ENCODE data around the gene MAN2A1.
"Not testable (repeated sequence)": the region's sequence is repeated elsewhere in the genome, so short reads cannot be mapped to it uniquely, and the experiment has no call there.

The MAN2A1 gene

DNA sequence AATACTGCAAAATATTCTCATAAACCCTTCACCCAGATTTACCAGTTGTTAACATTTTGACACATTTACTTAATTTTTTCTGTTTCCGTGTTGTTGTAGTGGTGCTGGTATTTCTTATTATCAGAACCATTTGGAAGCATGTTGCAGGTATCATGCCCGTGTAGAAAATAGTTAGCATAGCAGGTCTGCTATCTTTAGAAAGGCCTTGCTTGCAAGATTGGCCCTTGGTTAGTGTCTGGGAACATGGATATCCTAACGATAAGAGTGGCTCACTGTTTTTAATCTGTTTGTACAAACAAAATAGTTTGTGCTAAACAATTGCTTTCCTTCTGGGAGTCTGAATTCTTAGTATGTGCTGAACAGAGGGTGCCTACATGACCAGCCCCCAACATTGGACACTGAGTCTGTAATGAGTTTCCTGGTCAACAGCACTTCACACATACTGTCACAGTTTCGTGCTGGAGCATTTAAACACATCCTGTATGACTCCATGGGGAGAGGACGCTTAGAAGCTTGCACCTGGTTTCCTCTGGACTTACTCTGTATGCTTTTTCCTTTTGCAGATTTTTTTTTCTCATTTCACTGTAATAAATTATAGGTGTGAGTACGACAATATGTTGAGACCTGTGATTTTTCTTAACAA, 66.9 kb downstream of the MAN2A1 start:
- DNase-seq (ENCODE audit: low read depth): no peak

DNA sequence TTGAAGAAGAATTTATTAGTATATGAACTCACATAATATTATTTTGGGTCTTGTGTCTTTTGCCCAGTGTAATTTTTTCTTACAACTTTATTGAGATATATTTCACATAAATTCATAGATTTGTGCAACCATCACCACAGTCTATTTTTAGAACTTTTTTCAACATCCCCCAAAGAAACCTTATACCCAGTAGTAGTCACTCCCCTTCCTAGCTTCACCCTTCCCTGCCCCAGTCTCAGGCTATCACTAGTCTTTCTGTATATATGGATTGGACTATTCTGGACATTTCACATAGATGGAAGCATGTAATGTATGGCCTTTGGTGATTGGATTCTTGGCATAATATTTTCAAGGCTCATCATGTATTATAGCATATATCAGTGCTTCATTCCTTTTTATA, 67.8 kb downstream of the MAN2A1 start:
- DNase-seq (ENCODE audit: low read depth): no peak

DNA sequence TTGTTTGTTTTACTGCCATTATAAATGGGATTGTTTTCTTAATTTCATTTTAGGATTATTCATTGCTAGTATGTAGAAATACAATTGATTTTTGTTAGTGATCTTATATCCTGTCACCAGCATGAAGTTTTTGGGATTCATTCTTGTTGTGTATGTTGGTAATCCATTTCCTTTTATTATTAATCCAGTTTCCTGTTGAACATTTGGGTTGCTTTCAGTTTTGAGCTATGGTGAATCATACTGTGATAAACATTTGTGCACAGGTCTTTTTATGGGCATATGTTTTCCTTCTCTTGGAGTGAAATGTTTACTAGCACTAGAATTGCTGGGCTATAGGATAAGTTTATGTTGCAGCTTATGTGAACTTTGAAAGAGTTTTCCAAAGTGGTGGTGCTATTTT, 69.6 kb downstream of the MAN2A1 start:
- DNase-seq (ENCODE audit: low read depth): no peak

DNA sequence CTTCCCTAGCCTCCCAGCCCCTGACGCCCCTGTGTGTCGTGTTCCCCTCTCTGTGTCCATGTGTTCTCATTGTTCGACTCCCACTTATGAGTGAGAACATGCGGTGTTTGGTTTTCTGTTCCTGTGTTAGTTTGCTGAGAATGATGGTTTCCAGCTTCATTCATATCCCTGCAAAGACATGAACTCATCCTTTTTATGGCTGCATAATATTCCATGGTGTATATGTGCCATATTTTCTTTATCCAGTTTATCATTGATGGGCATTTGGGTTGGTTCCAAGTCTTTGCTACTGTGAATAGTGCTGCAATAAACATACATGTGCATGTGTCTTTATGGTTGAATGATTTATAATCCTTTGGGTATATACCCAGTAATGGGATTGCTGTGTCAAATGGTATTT, 70.4 kb downstream of the MAN2A1 start:
- not testable (repeated sequence) for DNase-seq (ENCODE audit: low read depth)

DNA sequence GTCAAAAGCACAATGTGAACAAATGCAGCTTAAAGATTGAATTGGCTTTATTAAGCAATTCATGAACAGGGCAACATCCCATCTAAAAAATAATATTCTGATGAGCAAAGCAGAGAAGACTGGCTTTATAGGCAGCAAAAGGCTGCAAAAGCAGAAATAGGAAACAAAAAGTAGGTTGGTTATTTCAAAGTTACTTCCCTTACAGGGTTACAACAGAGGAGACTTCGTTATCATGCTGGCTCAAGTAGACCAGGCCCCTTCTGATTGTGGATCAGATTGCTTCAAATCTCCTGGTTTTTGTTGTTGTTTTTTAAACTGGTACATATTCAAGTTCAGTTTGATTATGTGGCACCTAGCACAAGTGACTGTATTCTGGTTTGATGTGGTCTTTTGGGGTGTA, 73.1 kb downstream of the MAN2A1 start:
- DNase-seq (ENCODE audit: low read depth): no peak

DNA sequence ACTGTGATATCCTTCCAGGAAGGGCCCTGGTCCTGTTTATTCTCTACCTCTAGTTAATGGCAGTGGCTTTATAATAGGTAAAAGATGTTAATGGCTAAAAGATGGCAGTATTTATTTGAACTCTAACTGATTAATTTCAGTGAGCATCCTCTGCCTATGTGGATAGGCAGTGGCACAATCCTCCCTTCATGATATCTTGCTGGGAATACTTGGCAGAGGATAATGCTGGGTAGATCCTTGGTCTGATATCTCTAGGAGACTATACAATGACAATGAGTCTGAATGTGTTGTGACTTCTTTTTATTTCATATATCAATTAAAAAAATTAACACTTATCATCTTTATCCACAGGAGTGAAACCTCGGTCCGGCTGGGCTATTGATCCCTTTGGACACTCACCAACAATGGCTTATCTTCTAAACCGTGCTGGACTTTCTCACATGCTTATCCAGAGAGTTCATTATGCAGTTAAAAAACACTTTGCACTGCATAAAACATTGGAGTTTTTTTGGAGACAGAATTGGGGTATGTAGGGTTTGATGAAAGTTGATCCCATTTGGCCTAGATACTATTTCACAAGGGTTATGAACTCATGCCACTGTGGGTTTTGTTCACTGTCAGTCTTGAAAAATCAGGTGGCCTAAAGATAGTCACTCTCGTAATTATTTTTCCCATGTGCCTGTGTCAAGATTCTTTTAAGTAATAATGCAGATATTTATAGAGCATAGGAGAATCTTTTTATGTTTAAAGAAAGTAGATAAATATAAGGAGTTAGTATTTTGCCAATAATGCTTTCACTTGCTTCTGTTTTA, 77.7 kb downstream of the MAN2A1 start:
- no peak for DNase-seq (ENCODE audit: low read depth)

DNA sequence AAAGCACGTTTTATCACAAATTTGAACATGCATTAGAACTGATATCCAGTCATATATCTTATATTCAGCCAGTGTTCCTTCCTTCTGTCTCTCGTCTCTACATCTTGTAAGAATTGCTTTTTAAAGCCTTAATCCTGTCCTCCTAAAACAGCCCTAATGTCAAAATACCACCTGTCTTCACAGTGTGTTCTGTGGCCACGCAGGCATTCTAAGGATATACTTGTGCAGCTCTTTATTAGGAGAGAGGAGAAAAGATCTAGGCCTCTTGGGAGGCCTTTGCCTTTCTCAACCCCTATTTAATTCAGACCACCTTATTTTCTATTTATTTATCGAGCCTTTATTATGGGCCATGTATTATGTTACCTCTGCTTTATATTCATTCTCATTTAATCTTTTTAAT, 78.3 kb downstream of the MAN2A1 start:
- no peak for DNase-seq (ENCODE audit: low read depth)

DNA sequence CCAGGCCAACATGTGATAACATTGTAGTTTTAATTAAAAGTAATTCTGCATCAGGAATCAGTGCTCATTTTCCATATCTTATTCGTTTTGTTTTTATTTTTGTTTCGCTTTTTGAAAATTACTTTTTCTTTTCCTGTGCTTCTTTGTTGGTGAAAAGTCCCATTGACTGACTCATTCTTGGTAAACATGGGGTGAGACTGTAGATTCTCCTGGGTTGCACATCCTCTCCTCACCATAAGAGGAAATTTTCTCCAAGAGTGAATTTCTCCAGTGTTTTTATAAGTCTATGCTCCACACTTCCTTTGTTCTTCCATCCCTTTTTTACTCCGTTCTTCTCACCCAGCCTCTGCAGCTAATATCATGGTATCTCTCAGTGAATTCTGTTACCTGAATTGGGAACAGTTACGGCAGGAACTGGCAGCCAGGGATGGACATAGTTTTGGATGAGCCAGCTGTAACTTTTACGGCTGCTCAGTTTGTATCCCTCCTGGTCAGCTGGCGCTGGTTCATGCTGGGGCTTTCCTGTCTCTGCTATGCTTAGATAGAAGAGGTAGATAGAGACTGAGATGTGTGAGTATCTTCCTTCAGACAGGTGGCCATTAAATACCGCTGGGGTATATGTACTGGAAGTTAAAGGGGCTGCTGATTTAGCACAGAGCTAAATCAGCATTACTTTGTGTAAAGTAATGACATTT, 80.0 kb downstream of the MAN2A1 start:
- DNase-seq (ENCODE audit: low read depth): no peak

DNA sequence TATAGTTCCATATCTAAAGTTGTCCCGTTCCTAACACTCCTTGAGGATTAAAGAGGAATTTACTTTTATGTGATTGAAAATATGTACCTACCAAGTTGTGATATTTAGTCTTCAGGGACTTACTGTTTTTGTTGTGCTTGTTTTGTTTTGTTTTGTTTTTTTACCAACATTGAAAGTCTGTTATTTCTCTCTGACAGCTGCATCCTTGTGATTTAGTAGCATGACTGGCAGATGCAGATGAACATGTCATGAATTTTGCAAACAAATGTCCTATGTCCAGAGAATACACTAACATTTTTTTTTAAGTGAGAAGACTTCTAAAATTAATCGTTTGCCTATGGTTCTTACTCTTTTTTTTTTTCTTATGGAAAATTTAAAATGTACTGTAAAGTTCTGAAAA, 85.4 kb downstream of the MAN2A1 start:
- DNase-seq (ENCODE audit: low read depth): no peak

DNA sequence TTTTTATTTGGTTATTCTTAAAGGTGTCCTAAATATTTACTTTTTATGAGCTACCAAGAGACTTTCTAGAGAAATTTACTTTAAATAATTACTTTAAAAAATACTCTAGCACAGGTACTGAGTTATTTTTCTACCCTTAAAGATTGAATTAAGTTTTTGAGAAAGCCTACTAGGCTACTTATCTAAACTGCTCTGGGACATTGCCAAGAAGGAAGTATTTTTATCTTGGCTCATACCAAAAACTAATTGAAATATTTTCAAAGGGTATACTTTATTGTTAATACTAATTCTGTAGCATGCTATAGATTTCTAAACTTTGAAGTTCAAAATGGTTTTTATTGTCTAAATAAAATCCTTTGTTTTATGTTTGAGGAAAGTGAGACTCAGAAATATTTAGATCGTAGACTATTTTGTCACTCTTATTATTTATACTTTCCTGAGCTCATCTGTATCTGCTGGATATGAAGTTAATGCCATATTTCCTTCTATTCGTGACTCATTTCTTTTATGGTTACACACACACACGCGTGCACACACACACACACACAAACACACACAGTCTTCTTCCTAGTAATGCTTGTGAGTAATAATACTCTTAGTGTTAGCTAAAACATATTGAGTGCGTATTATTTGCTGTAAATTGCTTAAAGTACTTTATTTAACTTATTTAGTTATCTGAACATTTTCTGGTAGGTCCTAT, 89.5 kb downstream of the MAN2A1 start:
- DNase-seq (ENCODE audit: low read depth): no peak

DNA sequence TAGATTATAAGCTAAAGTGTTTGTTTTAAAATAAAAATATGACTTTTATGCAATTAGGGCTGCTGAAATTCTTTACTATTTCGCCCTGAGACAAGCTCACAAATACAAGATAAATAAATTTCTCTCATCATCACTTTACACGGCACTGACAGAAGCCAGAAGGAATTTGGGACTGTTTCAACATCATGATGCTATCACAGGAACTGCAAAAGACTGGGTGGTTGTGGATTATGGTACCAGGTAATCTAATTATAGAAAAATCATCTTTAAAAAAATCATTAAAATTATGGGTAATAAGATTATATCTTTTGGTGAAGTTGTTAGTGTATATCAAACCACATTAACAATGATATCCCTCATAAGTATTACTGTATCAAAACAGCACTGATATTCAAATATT, 95.0 kb downstream of the MAN2A1 start:
- DNase-seq (ENCODE audit: low read depth): no peak

DNA sequence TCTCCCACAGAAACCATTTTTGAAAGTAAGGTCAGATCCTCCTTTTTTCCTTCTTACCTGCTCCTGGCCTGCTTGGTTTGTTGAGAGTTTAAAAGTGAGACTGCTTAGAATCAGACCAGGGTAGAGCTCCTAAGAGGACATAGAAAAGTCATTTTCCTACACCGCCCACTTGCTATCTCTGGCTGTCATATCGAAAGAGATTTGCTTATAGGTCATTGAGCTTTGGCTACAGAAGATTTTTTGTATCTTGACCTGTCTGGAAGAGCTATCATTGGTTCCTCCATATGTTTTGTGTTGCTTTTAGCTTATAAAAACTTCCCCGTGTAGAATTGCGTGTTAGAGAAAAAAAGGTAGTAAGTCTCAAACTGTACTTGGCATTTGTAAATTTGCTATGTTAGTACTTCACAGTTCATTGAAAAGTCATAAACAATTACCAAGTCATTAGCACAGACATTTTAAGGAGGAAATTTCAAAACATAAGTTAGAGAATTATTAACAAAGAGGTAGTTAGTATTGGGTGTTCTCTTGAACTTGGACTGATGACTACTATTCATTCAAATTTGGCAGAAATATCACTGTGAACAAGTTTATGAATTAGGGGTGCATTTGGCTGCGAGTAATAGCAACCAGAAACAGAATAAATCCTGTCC, 96.6 kb downstream of the MAN2A1 start:
- no peak for DNase-seq (ENCODE audit: low read depth)

DNA sequence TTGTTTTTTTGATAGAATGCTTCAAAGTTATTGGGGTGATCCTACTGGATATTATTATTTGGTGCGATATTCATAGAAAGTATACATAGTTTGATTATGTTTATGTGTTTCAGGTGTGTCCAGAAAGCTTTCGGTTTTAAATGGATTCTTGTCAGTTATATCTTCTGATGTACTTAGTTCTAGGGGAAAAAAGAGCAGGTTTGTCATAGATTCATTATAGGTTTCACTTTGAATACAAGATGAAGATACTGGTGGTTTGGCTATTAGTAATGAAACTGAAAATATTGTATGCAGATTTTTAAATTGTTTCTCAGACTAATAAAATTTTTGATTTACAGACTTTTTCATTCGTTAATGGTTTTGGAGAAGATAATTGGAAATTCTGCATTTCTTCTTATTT, 98.9 kb downstream of the MAN2A1 start:
- DNase-seq (ENCODE audit: low read depth): no peak

DNA sequence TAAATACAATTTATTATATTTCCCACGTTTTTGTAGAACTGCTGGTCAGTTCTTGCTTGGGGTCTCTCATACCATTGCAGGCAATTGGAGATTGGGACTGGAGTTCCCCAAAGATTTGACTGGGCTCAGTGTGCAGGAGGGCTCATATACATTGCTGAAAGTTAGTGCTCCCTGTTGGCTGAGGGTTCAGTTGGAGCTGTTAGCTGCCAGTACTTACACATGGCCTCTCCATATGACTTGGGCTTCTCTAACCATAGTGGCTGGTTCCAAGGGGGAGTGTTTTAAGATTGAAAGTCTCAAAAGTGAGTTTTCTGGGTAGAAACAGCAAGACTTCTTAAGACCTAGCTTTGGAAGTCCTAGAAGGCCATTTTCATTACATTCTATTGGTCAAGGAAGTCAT, 102.9 kb downstream of the MAN2A1 start:
- no peak for DNase-seq (ENCODE audit: low read depth)

DNA sequence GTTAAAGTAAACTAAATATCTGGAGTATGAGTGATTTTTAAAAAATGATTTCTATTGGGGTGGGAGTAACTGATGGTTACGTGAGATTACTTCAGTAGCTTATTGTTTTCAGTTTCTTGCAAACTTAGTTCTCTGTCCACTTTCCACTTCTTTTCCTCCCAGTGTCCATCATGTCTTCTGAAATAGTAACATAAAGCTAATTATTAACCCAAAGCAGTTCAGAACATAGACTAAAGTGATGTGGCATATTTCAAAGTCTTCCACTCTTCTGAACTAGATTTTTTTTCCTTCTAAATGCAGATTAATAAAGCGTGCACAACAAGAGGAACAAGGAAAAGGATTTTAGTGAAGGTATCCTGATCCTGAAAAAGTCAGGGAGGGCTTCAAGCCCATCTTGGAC, 114.1 kb downstream of the MAN2A1 start:
- DNase-seq (ENCODE audit: low read depth): no peak

DNA sequence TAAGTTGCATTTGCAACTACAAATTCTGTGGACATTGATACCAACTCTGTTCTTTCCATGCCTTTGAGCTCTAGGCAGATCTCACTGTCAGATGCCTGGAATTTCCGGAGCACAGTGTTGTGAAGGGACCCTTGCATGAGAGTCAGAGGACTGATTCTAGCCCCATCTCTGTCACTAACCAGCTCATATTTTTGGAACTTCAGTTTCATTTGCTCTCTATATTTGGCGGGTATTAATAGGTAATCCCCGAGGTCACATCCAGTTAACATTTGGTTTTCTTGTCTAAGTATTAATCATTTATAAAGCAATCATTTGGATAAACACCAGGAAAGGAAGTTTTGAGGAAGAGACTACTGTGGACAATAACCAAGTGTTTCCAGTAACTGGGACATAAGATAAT, 115.7 kb downstream of the MAN2A1 start:
- DNase-seq (ENCODE audit: low read depth): no peak

DNA sequence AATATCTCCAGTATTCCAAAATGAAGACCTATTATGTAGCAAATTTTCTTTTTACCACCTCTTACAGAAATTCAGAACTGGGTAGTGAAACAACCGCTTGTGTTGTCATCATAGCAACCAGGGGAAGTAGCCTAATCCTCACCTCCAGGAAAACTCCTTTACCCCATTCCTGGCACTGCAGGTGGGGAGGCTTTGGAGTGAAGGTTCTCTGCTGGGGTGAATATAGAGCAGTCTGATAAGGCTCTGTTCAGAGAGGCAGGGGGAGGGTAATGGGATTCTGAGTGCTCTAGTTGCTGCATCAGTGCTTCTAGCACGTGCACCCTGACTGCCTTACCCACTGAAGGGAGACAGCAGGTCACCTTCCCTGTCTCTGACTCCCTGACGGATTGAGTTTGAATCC, 116.2 kb downstream of the MAN2A1 start:
- no peak for DNase-seq (ENCODE audit: low read depth)

DNA sequence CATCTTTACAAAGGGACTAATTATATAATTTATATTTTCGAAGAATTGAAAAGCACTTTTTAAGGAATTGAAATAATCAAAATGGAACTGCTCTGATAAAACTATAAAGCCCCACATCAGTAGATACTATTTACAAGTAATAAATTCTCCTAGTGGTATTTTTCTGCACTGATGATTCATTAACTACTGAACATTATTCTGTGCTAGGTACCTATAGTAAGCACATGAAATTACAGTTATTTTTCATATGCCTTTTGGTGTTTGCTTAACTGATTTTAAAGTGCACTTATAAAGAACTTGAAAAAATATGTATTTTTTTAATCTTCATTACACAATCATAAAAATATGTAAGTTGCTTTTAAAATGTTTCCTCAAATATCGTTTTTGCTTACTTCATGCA, 123.0 kb downstream of the MAN2A1 start:
- DNase-seq (ENCODE audit: low read depth): no peak

DNA sequence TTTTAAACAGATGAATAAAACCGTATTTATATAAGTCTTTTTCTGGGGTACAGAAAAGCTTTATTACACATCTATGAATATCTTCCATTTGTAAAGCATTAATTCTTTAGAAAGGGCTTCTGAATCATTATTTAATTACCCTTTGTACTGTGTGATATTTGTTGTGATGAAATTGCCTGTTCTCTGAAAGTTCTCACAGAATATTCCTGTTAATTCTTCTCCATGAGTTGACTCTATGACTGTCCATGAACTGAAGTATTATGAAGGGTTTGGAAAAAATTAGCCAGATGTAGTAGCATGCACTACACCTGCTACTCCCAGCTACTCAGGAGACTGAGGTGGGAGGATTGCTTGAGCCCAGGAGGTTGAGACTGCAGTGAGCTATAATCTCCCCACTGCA, 127.0 kb downstream of the MAN2A1 start:
- DNase-seq (ENCODE audit: low read depth): no peak

DNA sequence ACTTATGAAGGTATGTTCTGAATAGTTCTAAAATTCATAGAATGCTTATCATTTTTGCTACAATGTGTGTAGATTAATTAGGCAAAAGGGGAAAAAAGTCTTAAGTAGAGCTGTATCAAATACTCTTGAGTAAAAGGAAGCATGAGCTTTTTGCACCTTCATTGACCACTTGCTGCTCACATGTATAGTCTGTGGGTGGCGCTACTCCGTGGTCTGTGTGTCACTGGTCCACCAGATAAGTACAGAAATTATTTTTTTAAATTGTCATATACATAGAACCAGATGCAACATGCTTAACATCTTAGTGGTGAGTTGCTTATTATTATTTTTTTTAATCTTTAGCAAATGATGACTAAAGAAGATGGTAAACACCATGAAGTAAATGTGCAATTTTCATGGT, 130.2 kb downstream of the MAN2A1 start:
- DNase-seq (ENCODE audit: low read depth): no peak

DNA sequence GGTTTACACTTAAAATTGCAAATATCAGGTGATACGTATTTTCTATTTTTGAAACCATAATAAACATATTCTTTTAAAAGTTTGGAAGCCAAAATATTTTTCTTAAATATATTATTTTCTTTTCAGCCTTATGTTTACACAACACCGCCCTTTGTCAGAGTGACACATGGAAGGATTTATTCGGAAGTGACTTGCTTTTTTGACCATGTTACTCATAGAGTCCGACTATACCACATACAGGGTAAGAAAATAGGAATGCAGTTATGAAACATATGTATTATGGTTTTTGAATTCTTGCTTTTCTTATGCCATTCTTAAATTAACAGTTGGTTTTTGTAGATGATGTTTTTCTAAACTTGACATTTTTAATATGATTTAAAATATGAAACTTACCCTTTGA, 133.9 kb downstream of the MAN2A1 start:
- no peak for DNase-seq (ENCODE audit: low read depth)

DNA sequence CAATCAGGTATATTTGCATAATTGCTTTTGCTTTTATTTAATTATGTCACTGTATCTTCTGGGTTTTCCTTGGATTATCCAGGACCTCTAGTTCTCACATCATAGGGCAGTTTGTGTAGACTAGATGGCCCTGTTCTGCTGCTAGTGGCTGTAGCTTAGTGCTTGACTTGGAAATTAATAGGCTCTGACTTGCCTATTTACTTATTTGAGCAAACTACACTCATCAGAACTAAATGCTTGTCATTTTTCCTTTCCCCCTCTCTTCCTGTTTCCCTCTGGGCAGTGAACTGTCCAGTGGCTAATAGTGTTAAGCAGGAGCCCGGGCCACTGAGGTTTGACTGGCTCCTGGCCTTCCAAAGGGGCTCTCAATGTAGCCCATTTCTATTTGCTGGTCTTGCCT, 135.7 kb downstream of the MAN2A1 start:
- no peak for DNase-seq (ENCODE audit: low read depth)

All from activated T-helper 1 cell treated with Interleukin-2 at 50 U/mL for 16 hours (primary cell).